Mucosa of gallbladder (tissue), 1 donor: ENCODE measurements around the gene STK10. TPM values are rescaled to one million over a fixed set of nuclear protein-coding genes. Genes with fewer than 3 reads are reported as not detected.

Source experiments
- DNase-seq: peaks from one replicate; pipeline ENCODE4 v3.0.0-alpha.2; 2020; ENCODE audit warnings: low spot score
- total RNA-seq: library from RNA; stranded (reverse); gene quantifications from one replicate; pipeline ENCODE4 v1.2.1, GENCODE V29; 2021
- donor health status: DM: no; HTN: no; CAD: no.

The STK10 gene
- total RNA-seq, 1 donor from 2014 or later: 45.1 TPM

GRCh38 chr5:172109749-172110148, 78.3 kb downstream of the STK10 start:
- DNase-seq: no peak

- no peak for DNase-seq
These were observed 80.5 kb downstream of the STK10 start for GRCh38 chr5:172107571-172107970.

- peak; percentile 57 for DNase-seq
These were observed 81.3 kb downstream of the STK10 start for GRCh38 chr5:172106511-172107356.

- DNase-seq: no peak
These were observed 82.2 kb downstream of the STK10 start for GRCh38 chr5:172105811-172106210.

- no peak for DNase-seq
These were observed 83.0 kb downstream of the STK10 start for GRCh38 chr5:172104801-172105701.

DNA sequence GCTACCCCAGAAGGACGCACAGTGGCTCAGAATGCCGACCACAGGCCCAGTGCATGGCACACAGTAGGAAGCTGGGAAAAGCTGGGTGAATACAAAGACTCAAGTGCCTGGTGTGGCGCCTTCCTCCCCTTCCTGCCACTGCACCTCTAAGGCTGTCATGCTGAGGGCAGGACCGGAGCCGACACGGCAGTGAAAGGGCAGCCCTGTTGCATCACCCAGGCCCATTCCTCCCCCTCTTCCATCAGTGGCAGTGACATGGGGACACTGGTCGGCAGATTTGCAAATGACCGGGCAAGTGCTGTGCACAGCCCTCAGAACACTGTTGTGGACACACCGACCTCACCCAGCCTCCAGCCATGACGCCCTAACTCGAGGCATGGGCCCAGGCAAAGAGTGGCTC, 84.0 kb downstream of the STK10 start:
- no peak for DNase-seq

GRCh38 chr5:172102913-172103626, 85.0 kb downstream of the STK10 start:
- DNase-seq: peak; percentile 76

DNA sequence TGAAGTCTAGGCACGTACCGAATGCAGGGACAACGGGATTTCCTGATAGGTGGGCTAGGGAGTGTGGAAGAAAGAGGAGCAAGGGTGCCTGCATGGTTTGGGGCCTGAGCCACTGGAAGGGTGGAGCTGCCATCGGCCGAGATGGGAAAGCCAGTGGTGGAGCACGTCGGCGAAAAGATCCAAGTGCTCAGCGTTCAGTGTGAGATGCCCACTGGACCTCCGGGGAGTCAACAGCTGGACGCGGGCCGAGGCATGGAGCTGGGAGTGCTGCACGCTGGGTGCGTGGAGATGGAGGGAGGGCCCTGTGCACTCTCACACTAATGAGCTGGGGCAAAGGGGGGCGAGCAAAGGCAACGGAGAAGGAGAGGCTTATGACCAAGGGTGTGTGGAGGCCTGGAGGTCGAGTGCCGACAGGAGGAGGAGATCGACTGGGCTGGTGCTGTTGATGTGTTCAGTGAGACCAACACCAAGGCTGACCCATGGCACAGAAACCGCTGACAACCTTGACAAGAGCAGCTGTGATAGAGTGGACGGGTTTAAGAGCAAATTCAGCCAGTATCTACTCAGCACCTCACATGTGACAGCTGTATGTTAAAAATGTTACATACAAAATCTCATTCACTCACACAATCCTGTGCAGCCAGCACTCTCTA, 85.7 kb downstream of the STK10 start:
- no peak for DNase-seq

DNA sequence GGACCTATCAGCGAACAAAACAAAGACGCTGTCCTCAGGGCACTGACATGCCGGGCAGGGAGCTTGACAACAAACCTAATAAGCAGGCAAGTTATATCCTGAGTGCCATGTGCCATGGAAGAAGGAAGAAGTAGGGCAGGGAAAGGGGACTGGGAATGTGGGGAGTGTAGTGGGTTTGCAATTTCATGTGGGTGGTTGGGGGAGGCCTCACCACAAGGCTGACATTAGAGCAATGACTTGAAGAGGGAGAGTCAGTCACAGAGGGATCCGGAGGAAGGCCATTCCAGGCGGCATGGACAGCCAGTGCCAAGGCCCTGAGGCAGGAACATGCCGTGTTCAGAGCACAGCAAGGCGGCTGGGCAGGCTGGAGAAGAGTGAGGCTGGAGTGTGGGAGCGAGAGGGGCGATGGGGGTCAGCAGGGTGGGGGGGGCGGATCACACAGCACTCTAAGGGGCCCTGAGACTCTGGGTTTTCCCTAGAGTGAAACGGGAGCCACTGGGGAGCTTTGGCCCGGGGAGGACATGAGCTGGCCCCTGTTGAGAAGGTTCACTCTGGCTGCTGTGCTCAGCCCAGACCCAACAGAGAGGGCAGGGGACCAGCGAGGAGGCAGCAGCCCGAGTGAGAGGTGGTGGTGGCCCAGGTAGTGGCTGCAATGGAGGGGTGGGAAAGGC, 86.3 kb downstream of the STK10 start:
- no peak for DNase-seq

GRCh38 chr5:172098883-172099282, 89.1 kb downstream of the STK10 start:
- no peak for DNase-seq

GRCh38 chr5:172098046-172098445, 90.0 kb downstream of the STK10 start:
- no peak for DNase-seq

DNA sequence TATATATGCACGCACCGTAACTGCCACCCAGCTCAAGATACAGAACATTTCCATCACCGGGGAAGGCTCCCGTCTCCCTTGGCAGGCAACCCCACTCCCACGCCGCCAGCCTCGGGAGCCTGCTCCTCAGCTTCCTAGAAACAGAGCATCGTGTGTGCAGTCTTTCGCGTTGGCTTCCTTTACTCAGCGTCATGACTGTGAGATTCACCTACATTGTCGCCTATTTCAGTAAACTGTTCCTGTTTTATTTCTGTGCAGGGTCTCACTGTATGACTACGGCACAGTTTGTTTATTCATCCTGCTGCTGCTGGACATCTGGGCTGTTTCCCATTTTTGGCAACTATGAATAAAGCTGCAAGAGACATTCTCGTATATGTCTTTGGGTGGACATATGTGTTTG, 90.7 kb downstream of the STK10 start:
- DNase-seq: no peak

GRCh38 chr5:172096207-172096940, 91.7 kb downstream of the STK10 start:
- no peak for DNase-seq

GRCh38 chr5:172095368-172096206, 92.4 kb downstream of the STK10 start:
- no peak for DNase-seq

DNA sequence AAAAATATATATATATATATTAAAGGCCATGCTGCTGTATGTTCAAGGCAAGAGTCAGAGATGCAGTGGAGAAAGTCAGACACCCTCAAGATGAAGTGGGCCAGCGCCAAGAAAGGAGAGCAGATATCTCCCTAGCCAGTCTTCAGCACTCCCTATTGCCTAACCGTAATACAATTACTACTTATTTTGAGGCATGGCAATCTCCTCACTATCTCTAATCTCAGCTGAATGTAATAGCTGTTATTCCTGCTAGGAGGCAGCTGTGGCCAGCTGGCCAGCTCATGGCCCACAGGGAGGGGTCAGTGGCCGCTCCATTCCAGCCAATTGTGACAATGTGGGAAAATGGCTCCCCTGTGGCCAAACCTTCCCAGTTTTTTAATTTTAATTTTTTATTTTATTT, 94.1 kb downstream of the STK10 start:
- no peak for DNase-seq

GRCh38 chr5:172093559-172093958, 94.5 kb downstream of the STK10 start:
- DNase-seq: no peak

DNA sequence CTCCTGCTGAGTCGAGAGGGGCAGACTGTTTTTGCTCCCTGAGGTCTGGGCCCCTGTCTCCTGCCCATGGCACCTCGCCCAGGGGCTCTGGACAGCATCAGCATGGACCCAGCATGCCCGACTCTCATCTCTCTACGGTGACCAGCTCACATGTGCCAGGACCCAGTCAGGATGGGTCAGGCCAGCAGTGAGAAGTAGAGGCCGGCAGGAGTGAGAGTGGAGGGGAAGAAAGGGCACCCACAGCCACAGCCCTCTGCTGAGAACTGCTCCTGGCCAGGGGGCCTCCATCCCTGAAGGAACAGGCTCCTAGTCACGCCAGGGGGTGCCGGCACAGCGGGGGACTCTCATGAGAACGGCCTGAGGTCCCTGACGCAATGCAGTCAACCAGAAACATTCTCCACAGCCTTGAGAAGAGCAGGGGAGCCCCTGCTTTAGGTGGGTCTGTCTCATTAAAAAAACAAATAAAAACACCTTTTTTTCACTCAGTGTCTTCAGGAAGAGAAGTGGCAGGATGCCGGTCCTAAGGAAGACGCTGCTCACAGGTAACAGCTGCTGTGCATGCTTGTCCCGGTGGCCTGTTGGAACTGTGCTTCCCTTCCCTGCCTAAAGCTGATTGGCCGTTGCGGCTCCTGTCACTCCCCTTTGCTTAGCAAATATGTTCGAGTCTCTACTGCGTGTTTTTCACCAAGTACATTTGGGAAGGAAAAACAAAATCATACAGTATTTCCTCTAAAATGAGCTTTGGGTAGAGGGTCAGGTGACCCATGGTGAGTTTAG, 95.9 kb downstream of the STK10 start:
- no peak for DNase-seq

DNA sequence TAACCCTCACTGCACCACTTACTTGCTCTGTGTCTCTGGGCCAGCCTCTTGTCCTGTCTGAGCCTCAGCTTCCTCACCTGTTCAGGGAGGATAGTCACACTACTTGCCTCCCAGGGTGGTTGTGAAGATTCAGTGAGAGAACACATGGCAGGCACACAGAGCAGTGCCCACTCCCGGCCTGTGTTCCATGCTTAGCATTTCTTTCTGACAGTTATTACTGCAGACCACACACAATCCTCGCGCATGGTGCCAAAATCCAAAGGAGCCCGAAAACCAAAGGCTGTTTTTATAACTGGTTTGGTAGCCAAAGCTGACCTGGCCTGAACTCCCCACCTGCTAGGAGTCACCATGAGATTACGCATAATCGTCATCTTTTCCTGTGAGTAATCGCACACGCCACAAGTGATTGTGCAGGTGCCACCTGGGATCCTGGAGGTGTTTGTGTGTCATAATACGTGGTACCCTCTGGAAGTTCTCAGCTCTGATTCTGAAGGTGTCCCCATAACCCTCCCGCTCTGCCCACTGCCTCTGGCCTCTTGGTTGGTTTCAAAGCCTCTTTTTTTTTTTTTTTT, 97.0 kb downstream of the STK10 start:
- no peak for DNase-seq
